GM12801 (cell line): ENCODE results near the gene GIGYF1.

Experiments
- TF ChIP-seq, protein P1 (sequence below): IDR thresholded peaks from one replicate; pipeline ENCODE4 v1.5.1; 2011; ENCODE audit warnings: control low read depth; ENCODE audit not compliant: insufficient read length; ENCODE audit errors: extremely low read depth

The GIGYF1 gene

DNA sequence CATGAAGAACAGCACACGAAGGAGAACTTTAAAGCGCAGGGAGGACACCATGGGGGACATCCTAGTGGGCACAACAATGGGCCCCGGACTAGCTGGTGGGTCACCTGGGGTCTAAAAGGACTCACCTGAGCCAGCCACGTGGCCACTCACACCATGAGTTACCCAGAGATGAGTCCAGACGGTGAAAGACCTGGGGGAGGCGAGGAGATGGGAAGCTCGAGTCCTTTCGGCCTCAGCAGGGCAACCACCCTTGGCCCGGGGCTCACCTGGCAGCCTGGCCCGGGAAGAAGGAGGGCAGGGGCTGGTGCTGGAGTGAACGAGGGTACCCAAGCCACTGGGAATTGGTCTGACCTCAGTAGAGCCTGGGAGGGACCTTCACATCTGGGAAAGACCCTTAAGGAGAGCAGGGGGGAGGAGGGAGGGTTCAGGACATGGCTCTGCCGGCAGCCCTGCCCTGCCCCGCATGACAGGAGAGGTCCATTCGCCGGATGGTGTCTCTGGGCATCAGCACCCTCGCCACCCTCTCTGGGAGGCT is 5.7 kb downstream of the GIGYF1 start:
- TF ChIP-seq, protein P1, sequence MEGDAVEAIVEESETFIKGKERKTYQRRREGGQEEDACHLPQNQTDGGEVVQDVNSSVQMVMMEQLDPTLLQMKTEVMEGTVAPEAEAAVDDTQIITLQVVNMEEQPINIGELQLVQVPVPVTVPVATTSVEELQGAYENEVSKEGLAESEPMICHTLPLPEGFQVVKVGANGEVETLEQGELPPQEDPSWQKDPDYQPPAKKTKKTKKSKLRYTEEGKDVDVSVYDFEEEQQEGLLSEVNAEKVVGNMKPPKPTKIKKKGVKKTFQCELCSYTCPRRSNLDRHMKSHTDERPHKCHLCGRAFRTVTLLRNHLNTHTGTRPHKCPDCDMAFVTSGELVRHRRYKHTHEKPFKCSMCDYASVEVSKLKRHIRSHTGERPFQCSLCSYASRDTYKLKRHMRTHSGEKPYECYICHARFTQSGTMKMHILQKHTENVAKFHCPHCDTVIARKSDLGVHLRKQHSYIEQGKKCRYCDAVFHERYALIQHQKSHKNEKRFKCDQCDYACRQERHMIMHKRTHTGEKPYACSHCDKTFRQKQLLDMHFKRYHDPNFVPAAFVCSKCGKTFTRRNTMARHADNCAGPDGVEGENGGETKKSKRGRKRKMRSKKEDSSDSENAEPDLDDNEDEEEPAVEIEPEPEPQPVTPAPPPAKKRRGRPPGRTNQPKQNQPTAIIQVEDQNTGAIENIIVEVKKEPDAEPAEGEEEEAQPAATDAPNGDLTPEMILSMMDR = no peak

DNA sequence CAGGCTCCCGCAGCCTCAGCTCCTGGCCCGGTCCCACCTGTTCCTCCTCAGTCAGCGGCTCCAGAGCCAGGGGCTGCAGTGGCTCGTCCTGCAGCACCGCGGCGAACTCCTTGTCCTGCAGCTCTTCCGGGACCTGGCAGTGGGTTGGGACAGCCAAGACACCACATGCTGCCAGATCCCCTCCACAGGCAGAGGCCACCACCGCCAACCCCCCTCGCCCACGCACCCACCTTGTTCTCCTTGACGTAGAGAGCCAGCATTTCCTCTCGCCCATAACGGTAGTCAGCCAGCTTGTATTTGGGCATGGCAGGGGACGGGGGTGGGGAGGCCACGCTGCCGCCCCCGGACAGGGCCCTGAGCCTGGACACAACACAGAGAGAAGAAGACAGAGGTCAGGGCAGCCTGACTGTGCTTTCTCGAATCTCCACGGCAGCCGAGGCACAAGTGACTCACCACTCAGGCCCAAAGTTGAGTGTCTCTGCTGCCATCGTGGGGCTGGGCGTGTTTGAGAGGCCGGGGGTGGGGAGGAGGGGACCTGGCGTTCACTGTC is 6.2 kb downstream of the GIGYF1 start:
- TF ChIP-seq, protein P1 = no peak

DNA sequence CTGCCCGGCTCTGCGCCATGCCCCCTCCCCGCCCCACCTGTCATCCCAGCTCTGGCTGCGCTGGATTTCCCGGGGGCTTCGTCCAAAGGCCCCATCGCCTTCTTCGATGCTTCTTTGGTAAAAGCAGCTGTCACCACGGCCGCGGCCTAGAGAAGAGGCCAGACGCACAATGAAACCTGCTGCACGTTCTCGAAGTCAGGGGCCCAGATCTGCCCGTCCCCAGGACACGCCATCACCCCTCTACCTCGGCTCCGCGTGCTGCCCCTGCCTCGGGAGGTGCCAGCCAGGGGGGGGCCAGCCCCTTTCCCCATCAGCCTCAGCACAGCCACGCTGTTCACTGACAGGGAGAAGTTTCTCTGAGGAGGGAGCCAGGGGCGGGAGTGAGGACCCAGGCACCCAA is 6.8 kb downstream of the GIGYF1 start:
- TF ChIP-seq, protein P1 = no peak

DNA sequence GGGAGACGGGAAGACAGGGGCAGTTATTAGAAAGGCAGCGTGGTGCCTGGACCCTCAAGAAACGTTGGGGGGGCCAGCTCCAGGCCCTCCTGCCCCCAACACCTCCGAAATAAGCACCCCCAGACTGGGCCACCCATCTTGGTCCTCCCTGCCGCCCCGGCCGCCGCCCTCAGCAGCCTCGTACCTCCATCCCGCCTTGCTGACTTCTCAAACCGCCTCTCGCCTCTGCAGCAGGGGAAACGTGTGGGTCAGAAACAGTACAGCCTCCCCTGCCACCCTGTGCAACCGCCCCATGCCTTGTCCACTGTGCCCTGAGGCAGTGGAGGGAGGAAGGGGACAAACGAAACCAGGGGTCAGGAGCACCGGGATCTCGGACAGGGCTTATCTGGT is 7.2 kb downstream of the GIGYF1 start:
- TF ChIP-seq, protein P1 = no peak

DNA sequence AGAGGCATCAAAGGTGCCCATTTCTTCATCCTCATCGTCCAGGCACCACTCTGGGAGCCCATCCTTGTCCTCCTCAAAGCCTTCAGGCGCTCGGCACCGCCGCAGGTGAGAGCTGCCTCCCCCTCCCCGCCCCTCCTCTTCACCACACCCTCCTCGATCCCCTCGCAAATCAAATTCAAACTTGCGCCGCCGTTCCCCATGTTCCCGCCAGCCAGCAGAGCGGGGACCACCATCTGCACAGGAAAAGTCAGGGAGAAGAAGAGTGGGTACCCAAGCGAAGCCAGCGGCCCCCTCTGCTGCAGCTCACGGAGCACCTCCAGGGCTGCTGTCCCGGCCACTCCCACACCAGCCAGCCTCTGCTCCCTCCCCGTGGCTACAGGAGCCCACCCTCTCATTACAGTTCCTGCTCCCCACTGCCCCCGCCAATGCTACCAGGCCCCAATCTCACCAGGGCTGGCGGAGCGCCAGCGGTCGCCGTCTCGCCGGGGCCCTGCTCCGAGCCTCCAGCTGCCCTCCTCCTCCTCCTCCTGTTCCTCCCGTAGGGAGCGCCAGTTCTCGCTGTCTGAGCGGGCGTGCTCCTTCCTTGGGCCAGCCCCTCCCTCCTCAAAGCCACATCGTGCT is 7.7 kb downstream of the GIGYF1 start:
- TF ChIP-seq, protein P1 = no peak

DNA sequence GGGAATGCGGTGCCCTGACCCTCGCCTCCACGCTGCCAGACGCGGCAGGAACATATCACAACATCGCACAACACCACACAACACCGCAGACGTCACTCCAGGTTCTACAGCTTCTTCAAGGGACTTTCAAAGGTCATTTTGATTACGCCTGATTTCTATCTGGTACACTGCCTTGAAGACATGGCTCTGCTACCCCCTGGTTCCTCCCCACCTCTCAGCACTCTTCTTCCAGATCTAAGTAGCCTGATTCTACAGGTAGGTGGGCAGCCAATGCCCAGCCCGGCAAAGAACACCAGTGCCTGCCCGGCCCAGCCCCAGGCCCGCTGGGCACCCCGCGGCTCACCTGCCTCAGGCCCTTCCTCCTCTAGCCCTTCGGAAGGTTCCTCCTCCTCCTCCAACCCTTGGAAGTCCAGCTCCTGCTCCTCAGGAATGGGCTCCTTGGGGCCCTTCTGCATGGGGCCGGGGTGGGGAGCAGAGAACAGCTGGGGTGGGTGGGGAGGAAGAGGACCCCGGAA is 8.4 kb downstream of the GIGYF1 start:
- TF ChIP-seq, protein P1 = no peak

DNA sequence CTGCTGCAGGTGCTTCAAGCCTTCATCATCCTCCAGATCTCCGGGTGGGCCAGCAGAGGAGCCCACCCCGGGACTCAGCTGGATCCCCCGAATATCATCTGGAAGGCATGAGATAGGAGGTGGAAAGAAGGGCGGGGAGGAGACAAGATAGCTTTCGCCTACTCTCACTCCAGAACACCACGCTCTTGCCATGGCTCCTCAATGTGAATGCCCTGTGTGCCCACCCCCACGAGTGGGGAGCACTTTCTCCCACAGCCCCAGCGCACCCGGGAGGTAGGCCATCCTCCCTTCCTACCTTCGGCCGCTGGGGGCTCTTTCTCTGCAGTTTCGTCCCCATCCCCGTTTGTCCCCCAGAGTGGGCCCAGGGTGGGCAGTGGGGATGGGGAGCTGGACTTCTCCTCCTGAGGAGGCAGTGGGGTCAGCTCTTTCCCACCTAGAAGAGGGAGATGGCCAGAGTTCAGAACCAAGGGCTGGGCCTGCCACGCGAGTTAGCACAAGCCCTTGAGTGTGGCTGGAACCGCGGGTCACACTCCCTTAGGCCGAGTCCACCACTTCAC is 8.9 kb downstream of the GIGYF1 start:
- TF ChIP-seq, protein P1 = no peak
